Cardiac fibroblast (primary cell): ENCODE results near the gene ARHGEF19.
A peak's percentile ranks its signal among the peaks of the same experiment; 100 is the strongest.

Source experiments
- DNase-seq, 2 donors: peaks; one replicate each; pipeline versions ENCODE4 v3.0.0 to v3.0.0-alpha.2; 2010; ENCODE audit warnings: low read depth in 2 of 2
- H3K4me3 ChIP-seq, 2 donors: replicated peaks in 1 of 2; 1 replicate in 1 of 2; 2 replicates in 1 of 2; pipeline ENCODE4 v1.5.1; 2011; ENCODE audit warnings: low read depth in 2 of 2, low read length in 2 of 2, mild to moderate bottlenecking in 2 of 2, moderate library complexity in 1 of 2
- CTCF ChIP-seq: IDR thresholded peaks from one replicate; pipeline ENCODE4 v1.5.1; 2011; ENCODE audit warnings: low read depth, mild to moderate bottlenecking, low read length, inconsistent platforms

The ARHGEF19 gene

GRCh38 chr1:16178596-16179497 is 33.6 kb downstream of the ARHGEF19 start:
- no peak for TF ChIP-seq CTCF
- no peak overlapping the region for H3K4me3 ChIP-seq
- DNase-seq, result no peak

GRCh38 chr1:16177306-16177705 is 35.1 kb downstream of the ARHGEF19 start:
- no peak for DNase-seq
- no peak for TF ChIP-seq CTCF
- H3K4me3 ChIP-seq, result no peak overlapping the region

- no peak overlapping the region for H3K4me3 ChIP-seq
- no peak for DNase-seq
- no peak for TF ChIP-seq CTCF
Measured at GRCh38 chr1:16176653-16177052, 35.8 kb downstream of the ARHGEF19 start.

GRCh38 chr1:16175610-16176553 is 36.6 kb downstream of the ARHGEF19 start:
- DNase-seq, result peak; percentile 89 to 93
- TF ChIP-seq CTCF, result no peak
- H3K4me3 ChIP-seq, result no peak overlapping the region

GRCh38 chr1:16174886-16175598 is 37.4 kb downstream of the ARHGEF19 start:
- peak in 1 of 2 donors; percentile 27 for DNase-seq
- no peak for TF ChIP-seq CTCF
- no peak overlapping the region for H3K4me3 ChIP-seq

- TF ChIP-seq CTCF, result no peak
- no peak for DNase-seq
- H3K4me3 ChIP-seq, result no peak overlapping the region
Measured at GRCh38 chr1:16174261-16174868, 38.1 kb downstream of the ARHGEF19 start.
